ENCODE data around the gene NELL1.

DNA sequence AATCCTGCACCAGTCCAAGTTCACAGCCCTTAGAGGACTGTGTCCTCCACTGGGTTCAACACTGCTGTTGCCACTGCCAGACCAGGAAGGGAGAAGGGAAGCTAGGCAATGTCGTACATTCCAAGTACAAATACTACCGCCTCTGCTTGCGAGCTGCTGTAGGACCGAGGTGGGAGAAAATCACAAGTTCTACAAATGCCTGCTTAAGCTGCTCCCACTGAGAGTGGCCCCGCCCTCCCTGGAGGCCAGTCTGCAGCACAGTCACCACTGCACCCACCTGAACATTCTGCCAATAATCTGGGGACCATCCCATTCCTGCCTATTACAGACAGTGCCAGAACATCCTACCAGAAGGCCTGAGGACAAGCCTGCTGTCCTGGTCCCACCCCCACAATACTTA lies 816.0 kb downstream of the NELL1 start:
- TF ChIP-seq CTCF (conservative IDR thresholded peaks at IDR 0.05; ENCODE audit: low read length) (no peak), EZH2phosphoT487 (IDR thresholded peaks at IDR 0.05; ENCODE audit: borderline replicate concordance) (no peak)
